WTC11 (cell line): ENCODE measurements around the gene L3HYPDH. TPM values are rescaled to one million over a fixed set of nuclear protein-coding genes. Genes with fewer than 3 reads are reported as not detected.

Experiments
- ATAC-seq: fragments of 200-7000 bp; cut with Tn5 transposase; 2 replicates; pipeline ENCODE4 v1.10.0; 2021; ENCODE audit warnings: mild to moderate bottlenecking, moderate library complexity
- CTCF ChIA-PET: fragments of 300-600 bp; sonication (Branson Sonifier 250); formaldehyde crosslinking; loops from one replicate; lab custom pipeline; 2021; ENCODE audit warnings: antibody characterized with exemption; lab: Charles Lee
- POLR2A ChIA-PET: fragments of 350-600 bp; sonication (Branson Sonifier 250); formaldehyde crosslinking; loops from one replicate; lab custom pipeline; 2021; ENCODE audit warnings: antibody characterized with exemption; lab: Charles Lee
- DNase-seq: peaks from one replicate; pipeline ENCODE4 v3.0.0; 2021; ENCODE audit warnings: low spot score
- H3K27ac Mint-ChIP-seq: 2 replicates; pipeline ENCODE4 v1.8.0; 2021; ENCODE audit warnings: mixed read lengths
- H3K27me3 Mint-ChIP-seq: 2 replicates; pipeline ENCODE4 v1.8.0; 2021; ENCODE audit warnings: low read depth, mild to moderate bottlenecking, moderate library complexity, mixed read lengths
- H3K36me3 Mint-ChIP-seq: 2 replicates; pipeline ENCODE4 v1.8.0; 2021; ENCODE audit warnings: mixed read lengths
- H3K4me1 Mint-ChIP-seq: 2 replicates; pipeline ENCODE4 v1.8.0; 2022; ENCODE audit warnings: mixed read lengths
- H3K4me3 Mint-ChIP-seq: 2 replicates; pipeline ENCODE4 v1.8.0; 2021; ENCODE audit warnings: mild to moderate bottlenecking, moderate library complexity, mixed read lengths
- H3K9me3 Mint-ChIP-seq: 2 replicates; pipeline ENCODE4 v1.8.0; 2021; ENCODE audit warnings: mixed read lengths
- AFF4 ChIP-seq: sonication (generic); formaldehyde crosslinking; IDR thresholded peaks from 2 replicates; pipeline ENCODE4 v1.8.1; 2023; ENCODE audit warnings: mild to moderate bottlenecking, missing genetic modification reagents, borderline replicate concordance
- ATF6 ChIP-seq: sonication (generic); formaldehyde crosslinking; IDR thresholded peaks from 2 replicates; pipeline ENCODE4 v1.8.1; 2023; ENCODE audit warnings: mild to moderate bottlenecking, missing genetic modification reagents
- E2F1 ChIP-seq: sonication (generic); formaldehyde crosslinking; IDR thresholded peaks from 2 replicates; pipeline ENCODE4 v1.8.0; 2022; ENCODE audit warnings: mild to moderate bottlenecking, missing genetic modification reagents
- ETV6 ChIP-seq: sonication (generic); formaldehyde crosslinking; IDR thresholded peaks from 2 replicates; pipeline ENCODE4 v1.8.1; 2022; ENCODE audit warnings: mild to moderate bottlenecking, missing genetic modification reagents
- FOXJ3 ChIP-seq: sonication (generic); formaldehyde crosslinking; IDR thresholded peaks from 2 replicates; pipeline ENCODE4 v1.9.0; 2021; ENCODE audit warnings: missing genetic modification reagents, mild to moderate bottlenecking, borderline replicate concordance
- GTF2I ChIP-seq: fragments of 250-450 bp; sonication (Bioruptor Pico); conservative IDR thresholded peaks from 2 replicates; pipeline ENCODE4 v1.4.0; 2021; ENCODE audit warnings: mild to moderate bottlenecking
- MAX ChIP-seq: sonication (generic); formaldehyde crosslinking; IDR thresholded peaks from 2 replicates; pipeline ENCODE4 v1.8.0; 2022; ENCODE audit warnings: mild to moderate bottlenecking, missing genetic modification reagents
- MYBL2 ChIP-seq: sonication (generic); formaldehyde crosslinking; IDR thresholded peaks from 2 replicates; pipeline ENCODE4 v1.8.1; 2023; ENCODE audit warnings: mild to moderate bottlenecking, moderate library complexity, missing genetic modification reagents
- NFATC4 ChIP-seq: fragments of 250-450 bp; sonication (Bioruptor Pico); IDR thresholded peaks from 2 replicates; pipeline ENCODE4 v1.9.0; 2021; ENCODE audit warnings: mild to moderate bottlenecking
- NR1H2 ChIP-seq: sonication (generic); formaldehyde crosslinking; IDR thresholded peaks from 2 replicates; pipeline ENCODE4 v1.9.0; 2021; ENCODE audit warnings: mild to moderate bottlenecking, moderate library complexity, missing genetic modification reagents
- NR2C2 ChIP-seq: sonication (generic); formaldehyde crosslinking; IDR thresholded peaks from 2 replicates; pipeline ENCODE4 v1.8.0; 2022; ENCODE audit warnings: mild to moderate bottlenecking, missing genetic modification reagents
- PRRX2 ChIP-seq: fragments of 250-450 bp; sonication (Bioruptor Pico); IDR thresholded peaks from 2 replicates; pipeline ENCODE4 v1.8.0; 2021; ENCODE audit warnings: mild to moderate bottlenecking
- SOX15 ChIP-seq: fragments of 250-450 bp; sonication (Bioruptor Pico); IDR thresholded peaks from 2 replicates; pipeline ENCODE4 v1.9.0; 2021; ENCODE audit warnings: mild to moderate bottlenecking
- STAT6 ChIP-seq: sonication (generic); formaldehyde crosslinking; conservative IDR thresholded peaks from 2 replicates; pipeline ENCODE4 v1.8.1; 2023; ENCODE audit warnings: mild to moderate bottlenecking, low read depth, missing genetic modification reagents, moderate library complexity
- TEAD4 ChIP-seq: sonication (generic); formaldehyde crosslinking; IDR thresholded peaks from 2 replicates; pipeline ENCODE4 v1.8.0; 2022; ENCODE audit warnings: mild to moderate bottlenecking, missing genetic modification reagents
- TP53 ChIP-seq: sonication (generic); formaldehyde crosslinking; IDR thresholded peaks from 2 replicates; pipeline ENCODE4 v1.8.1; 2023; ENCODE audit warnings: mild to moderate bottlenecking, missing genetic modification reagents
- ZBTB43 ChIP-seq: sonication (generic); formaldehyde crosslinking; IDR thresholded peaks from 2 replicates; pipeline ENCODE4 v1.8.1; 2023; ENCODE audit warnings: mild to moderate bottlenecking, missing genetic modification reagents
- ZMAT4 ChIP-seq: fragments of 250-450 bp; sonication (Bioruptor Pico); IDR thresholded peaks from 2 replicates; pipeline ENCODE4 v1.9.0; 2021; ENCODE audit warnings: mild to moderate bottlenecking
- ZNF138 ChIP-seq: sonication (generic); formaldehyde crosslinking; conservative IDR thresholded peaks from 2 replicates; pipeline ENCODE4 v1.8.1; 2022; ENCODE audit warnings: mild to moderate bottlenecking, moderate library complexity, missing genetic modification reagents
- ZNF232 ChIP-seq: sonication (generic); formaldehyde crosslinking; IDR thresholded peaks from 2 replicates; pipeline ENCODE4 v1.8.0; 2022; ENCODE audit warnings: mild to moderate bottlenecking, missing genetic modification reagents
- ZNF263 ChIP-seq: sonication (generic); formaldehyde crosslinking; IDR thresholded peaks from 2 replicates; pipeline ENCODE4 v1.8.1; 2022; ENCODE audit warnings: low read depth, mild to moderate bottlenecking, moderate library complexity, missing genetic modification reagents
- ZNF416 ChIP-seq: fragments of 250-450 bp; sonication (Bioruptor Pico); IDR thresholded peaks from 2 replicates; pipeline ENCODE4 v1.9.0; 2021; ENCODE audit warnings: mild to moderate bottlenecking, inconsistent platforms
- total RNA-seq: library from RNA; stranded (reverse); gene quantifications from 3 replicates; pipeline ENCODE4 v1.2.3, GENCODE V29; 2021

L3HYPDH gene
- total RNA-seq, 1 experiment from 2014 or later, result 17.5 TPM

- TF ChIP-seq TEAD4 (CRISPR knock-in tag) (no peak), NR1H2 (CRISPR knock-in tag) (no peak), ZNF138 (no peak), NFATC4 (CRISPR knock-in tag) (no peak), NR2C2 (no peak), ZNF232 (CRISPR knock-in tag) (no peak)
- TF ChIP-seq, all 79 proteins: peak for 0
These were observed 48.2 kb upstream of the L3HYPDH start (continued) for GRCh38 chr14:59532419-59532818.

- no peak overlapping the region for H3K4me3 Mint-ChIP-seq
- POLR2A ChIA-PET, result no interaction called here
These were observed 46.1 kb upstream of the L3HYPDH start for GRCh38 chr14:59530349-59530748.

More at GRCh38 chr14:59530349-59530748, 46.1 kb upstream of the L3HYPDH start:
- no peaks in the 10 kb centered on the region for H3K4me1 Mint-ChIP-seq
- DNase-seq, result no peak
- H3K9me3 Mint-ChIP-seq, result peaks cover 6% of the 10 kb centered on the region
- H3K27me3 Mint-ChIP-seq, result no peaks in the 10 kb centered on the region
- no peak for TF ChIP-seq ZBTB43 (CRISPR knock-in tag)
- no peak for TF ChIP-seq PRRX2
- no peak for TF ChIP-seq ETV6
- no peak for TF ChIP-seq TEAD4 (CRISPR knock-in tag)
- TF ChIP-seq ZNF416 (CRISPR knock-in tag), result no peak
- no peak for TF ChIP-seq SOX15
- no peak for TF ChIP-seq ATF6 (CRISPR knock-in tag)
- no peak for TF ChIP-seq E2F1 (CRISPR knock-in tag)
- no peak for TF ChIP-seq GTF2I (CRISPR knock-in tag)
- TF ChIP-seq MYBL2 (CRISPR knock-in tag), result no peak
- TF ChIP-seq ZNF263, result no peak
- no peak for TF ChIP-seq STAT6 (CRISPR knock-in tag)
- TF ChIP-seq ZMAT4 (CRISPR knock-in tag), result no peak
- no peak for TF ChIP-seq TP53 (CRISPR knock-in tag)
- TF ChIP-seq AFF4 (CRISPR knock-in tag), result no peak
- TF ChIP-seq FOXJ3, result no peak
- no peak for TF ChIP-seq ZNF232 (CRISPR knock-in tag)
- no peak for TF ChIP-seq MAX (CRISPR knock-in tag)
- H3K36me3 Mint-ChIP-seq, result no peaks in the 10 kb centered on the region
- no peak overlapping the region for H3K27ac Mint-ChIP-seq
- ATAC-seq, result no peak
- CTCF ChIA-PET, result no interaction called here
